IPS-NIHi7 (cell line): ENCODE measurements around the gene GRAMD4.
"Not testable (repeated sequence)": the region's sequence is repeated elsewhere in the genome, so short reads cannot be mapped to it uniquely, and the experiment has no call there.

Experiments used
- DNase-seq: peaks from one replicate; pipeline ENCODE4 v3.0.0; 2012; ENCODE audit warnings: mixed read lengths; ENCODE audit errors: extremely low spot score

Gene GRAMD4

GRCh38 chr22:46637711-46638600, 17.8 kb downstream of the GRAMD4 start:
- no peak for DNase-seq

GRCh38 chr22:46638601-46639431, 18.6 kb downstream of the GRAMD4 start:
- no peak for DNase-seq

DNA sequence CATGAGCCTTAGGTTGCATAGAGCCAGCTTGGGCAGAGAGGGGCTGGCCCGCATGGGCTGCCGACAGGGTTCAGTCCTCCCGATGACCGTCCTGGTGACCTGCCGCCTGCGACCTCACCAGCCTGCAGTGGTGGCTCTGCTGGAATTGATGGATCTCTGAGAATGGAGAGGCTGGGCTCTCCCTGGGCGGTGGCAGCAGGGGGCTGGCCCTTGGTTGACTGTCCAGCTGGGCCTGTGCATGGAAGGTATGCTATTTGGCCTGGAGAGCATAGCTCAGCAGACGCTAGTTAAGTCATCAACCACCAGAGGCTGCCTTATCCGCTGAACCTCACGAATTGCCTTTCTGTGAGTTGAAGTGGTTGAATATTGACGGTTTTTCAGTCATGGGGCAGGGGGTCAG, 19.7 kb downstream of the GRAMD4 start:
- no peak for DNase-seq

DNA sequence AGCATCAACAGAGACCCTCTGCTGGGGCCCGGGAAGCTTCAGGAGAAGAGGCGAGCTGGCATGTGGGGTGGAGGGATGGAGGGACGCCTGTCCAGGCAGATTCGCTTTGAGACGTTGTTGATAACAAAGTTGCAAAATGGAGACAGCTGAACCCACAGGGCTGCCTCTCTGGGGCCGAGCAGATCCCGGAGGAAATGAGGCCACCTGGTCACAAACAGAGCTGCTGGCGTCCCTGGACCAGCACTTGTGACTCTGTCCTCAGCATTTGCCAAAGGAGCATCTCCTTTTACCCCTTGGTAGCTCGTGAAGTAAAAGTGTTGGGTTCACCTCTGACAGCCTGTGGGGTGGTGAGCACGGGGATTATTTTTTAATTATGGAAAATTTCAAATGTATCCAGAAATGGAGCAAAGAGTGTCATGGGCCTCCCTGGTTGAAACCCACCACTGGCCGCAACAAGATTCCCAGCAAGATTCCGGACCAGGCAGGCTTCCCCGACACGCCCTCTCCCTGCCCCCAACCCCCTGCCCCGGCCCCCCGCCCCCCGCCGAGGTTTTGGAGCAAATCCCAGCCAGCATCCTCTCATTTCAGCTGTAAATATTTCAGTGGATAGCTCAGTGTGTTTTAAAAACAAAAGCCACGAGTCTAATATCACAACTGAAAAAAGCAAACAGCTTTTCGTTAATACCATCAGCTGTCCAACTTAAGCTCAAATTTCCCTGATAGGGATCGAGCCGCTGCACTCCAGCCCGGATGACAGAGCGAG, 20.3 kb downstream of the GRAMD4 start:
- DNase-seq, result no peak

DNA sequence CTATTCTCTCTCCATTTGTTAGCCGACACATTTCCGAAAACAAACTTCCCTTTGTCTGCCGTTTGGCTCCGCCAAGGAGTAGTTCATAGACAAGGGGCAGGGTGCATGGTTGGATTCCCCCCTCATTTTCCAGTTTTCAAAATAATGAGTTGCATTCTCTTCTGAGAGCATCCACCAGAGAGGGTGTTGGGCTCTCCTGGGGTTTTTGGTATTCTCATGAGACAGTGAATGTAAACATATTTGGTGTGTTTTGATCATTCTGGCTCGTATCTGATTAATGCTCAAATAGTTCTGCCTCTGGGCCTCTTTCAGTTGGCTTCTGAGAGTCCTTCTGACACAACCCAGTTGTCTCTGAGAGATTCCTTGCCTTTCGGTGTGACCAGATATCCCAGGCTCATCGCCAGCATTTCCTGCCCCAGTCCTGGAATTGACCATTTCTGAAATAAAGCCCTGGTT, 21.7 kb downstream of the GRAMD4 start:
- no peak for DNase-seq

GRCh38 chr22:46642840-46643480, 22.8 kb downstream of the GRAMD4 start:
- DNase-seq, result not testable (repeated sequence)

DNA sequence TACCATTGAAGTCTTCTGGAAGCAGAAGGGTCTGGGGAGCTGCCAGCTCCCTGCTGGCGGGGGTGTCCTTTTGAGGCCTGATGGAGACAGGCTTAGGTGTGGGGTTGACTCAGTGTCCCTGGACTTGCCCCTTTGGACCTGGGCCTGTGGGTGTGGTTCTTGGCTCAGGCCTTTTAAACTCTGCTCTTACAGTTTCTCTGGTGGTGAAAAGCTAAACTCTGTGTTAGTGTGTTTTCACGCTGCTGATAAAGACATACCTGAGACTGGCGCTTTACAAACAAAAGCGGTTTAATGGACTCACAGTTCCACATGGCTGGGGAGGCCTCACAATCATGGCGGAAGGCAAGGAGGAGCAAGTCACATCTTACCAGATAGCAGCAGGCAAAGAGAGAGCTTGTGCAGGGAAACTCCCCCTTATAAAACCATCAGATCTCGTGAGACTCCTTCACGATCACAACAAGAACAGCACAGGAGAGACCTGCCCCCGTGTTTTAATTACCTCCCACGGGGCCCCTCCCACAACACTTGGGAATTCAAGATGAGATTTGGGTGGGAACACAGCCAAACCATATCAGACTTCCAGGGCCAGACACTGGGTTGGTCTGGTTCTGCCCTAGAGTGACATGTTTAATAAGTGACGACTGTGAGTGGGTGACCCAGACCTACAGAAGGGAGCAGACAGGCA, 26.5 kb downstream of the GRAMD4 start:
- no peak for DNase-seq

- not testable (repeated sequence) for DNase-seq
These were observed 28.1 kb downstream of the GRAMD4 start for GRCh38 chr22:46648225-46648820.

DNA sequence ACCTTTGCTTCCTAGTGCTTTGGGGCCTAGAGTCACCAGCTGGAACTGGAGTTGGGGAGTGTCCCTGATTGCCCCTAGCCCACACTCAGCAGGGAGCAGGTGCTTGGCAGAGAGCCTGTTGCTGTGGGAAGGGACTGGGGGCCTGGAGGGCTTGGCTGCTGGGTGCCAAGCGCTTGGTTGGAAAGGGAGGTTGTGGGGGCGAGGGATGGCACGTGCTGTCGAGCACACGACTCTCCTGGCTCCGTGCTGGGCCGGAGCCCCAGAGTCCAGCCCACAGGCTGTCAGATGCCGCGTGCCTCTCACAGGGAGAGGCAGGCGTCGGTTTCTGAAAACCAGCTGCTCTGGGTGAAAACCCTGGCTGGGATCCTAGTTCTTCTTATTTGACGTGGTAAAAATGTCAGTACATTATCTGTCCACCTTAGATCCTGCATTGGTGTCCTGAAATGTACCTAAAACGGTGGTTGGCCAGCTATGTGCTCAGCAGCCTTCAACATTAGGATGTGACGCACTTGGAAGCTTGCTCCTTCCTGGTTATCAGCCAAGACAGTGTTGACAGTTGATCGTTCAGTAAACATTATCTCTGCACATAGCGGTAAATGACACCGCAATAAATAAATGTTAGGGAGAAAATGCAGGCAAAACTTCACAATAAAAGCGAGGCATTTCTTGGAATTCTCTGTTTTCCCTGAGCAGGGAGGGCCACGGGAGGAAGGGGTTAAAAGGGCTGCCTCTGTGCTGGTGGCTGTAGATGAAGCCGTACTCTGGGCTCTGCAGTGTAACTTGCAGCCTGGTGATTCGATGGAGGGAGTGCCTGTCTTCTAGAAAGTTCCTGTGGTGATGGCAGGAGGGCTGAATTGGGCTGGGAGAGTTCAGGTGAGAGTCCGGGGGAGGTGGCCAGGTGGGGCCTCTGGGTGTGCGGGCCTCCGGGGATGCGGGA, 29.2 kb downstream of the GRAMD4 start:
- no peak for DNase-seq

DNA sequence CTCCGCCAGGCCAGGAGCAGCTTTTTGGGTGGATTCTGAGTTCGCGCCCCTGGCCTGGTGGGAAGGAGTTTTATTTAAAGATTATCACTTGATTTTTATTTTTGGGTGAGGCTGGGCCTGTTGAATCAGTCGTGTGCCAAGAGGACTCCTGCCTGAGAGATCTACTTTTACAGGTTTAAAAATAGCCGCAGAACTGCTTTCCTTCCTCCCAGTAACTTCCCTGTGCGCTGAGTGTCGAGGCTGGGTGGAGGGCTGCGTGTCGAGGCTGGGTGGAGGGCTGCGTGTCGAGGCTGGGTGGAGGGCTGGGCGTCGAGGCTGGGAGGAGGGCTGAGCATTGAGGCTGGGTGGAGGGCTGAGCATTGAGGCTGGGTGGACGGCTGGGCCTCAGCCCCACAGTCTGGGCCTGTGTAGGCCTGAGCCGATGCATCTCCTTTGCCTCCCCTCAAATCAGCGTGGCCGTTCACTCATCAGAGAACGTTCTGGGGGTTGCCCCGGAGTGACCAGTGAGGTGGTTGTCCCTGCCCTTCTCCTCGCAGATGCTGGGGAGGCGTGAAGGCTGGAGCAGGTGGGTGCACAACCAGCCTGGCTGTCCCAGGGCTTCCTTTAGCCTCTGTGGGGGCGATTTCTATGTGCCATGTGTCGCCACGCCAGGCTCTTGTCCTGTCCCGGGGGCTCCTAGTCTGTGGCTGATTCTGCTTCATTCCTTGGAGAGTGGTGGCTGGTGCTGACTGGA, 30.1 kb downstream of the GRAMD4 start:
- DNase-seq, result no peak

DNA sequence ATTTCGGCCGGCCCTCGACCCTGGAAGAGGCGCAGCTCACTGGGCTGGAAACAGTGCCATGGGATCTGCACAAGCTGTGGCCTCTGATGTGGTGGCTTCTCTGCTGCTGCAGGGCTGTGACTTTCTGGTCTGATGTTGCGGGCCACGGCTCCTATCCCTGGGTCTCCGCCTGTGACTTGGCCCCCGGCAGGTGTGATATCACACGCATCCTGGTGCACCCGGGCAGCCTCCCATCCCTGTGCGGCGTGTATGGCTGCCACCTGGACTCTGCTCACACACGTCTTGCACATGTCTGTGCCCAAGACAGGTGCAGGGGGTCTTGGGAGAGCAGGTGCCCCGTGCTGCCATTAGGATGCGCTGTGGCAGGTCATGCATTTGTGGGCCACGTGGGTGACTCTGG, 31.1 kb downstream of the GRAMD4 start:
- no peak for DNase-seq

DNA sequence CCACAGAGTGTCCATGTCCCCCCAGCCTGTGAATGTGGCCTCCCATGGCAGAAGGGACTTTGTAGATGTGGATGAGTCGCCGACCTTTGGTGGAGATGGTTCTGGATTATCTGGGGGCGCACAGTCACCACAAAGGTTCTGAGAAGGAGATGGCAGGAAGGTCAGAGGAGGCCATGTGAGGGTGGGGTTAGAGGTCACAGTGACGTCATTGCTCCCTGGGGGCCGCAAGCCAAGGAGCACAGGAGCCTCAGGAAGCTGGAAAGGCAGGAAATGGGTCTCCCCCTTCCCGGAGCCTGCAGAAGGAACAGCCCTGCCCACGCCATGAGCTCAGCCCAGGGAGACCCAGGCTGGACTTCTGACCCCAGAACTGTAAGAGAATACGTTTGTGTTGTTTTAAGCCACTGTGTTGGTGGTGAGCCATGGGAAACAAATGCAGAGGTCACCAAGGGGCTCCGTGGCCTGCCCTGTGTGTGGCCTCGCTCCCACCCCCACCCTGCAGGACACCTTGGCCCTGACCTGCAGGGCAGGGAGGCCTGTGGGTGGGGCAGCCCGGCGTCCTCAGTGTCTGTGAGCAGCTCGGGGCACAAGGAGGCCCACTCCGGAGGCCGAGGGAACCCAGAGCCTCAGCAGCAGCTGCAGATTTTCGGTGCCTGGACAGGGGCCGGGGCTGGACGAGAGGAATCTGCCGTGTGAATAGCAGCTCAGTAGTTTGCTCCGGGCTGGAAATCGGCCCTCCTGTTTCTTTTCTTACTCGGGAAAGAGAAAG, 32.1 kb downstream of the GRAMD4 start:
- no peak for DNase-seq

GRCh38 chr22:46652847-46653331, 32.7 kb downstream of the GRAMD4 start:
- no peak for DNase-seq

DNA sequence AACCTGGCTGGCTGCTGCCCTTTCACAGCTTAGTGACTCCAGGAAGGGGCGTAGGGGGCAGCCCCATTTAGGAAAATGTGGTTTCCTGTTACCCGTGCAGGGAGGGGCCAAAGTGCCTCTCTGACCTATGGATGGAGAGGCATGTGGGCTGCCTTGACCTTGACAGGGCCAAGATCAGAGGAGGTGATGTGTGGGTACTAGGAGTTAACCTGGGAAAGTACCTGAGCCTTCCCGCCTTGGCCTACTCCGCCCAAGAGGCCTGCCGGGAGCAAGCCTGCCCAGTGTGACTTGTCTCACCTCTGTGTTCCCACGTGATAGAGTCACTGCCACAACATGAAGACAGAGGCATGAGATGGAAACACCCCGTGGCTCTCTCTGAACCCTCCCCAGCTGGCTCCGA, 33.4 kb downstream of the GRAMD4 start:
- no peak for DNase-seq

GRCh38 chr22:46654426-46654825, 34.2 kb downstream of the GRAMD4 start:
- no peak for DNase-seq

GRCh38 chr22:46654927-46655595, 34.9 kb downstream of the GRAMD4 start:
- no peak for DNase-seq
